Sigmoid colon (tissue), 7 donors: Measurements from ENCODE around the gene ELF5. TPM values are rescaled to one million over a fixed set of nuclear protein-coding genes. Genes with fewer than 3 reads are reported as not detected.

Experiments used
- DNase-seq: peaks from one replicate; pipeline ENCODE4 v3.0.0-alpha.2; 2019
- H3K27ac ChIP-seq, 4 donors: fragments of 200-600 bp; sonication (generic); one replicate each; pipeline ENCODE4 v1.5.1; 2016 to 2019; ENCODE audit warnings: mild to moderate bottlenecking in 1 of 4
- H3K27me3 ChIP-seq, 3 donors: fragments of 200-600 bp; sonication (generic); one replicate each; pipeline ENCODE4 v1.5.1; 2019; ENCODE audit warnings: mild to moderate bottlenecking in 1 of 3
- H3K36me3 ChIP-seq, 4 donors: fragments of 200-600 bp; sonication (generic); one replicate each; pipeline ENCODE4 v1.5.1; 2016 to 2019
- H3K4me1 ChIP-seq, 4 donors: fragments of 200-600 bp; sonication (generic); one replicate each; pipeline ENCODE4 v1.5.1; 2017 to 2019
- H3K4me3 ChIP-seq, 4 donors: fragments of 200-600 bp; sonication (generic); one replicate each; pipeline ENCODE4 v1.5.1; 2017 to 2019; ENCODE audit warnings: mild to moderate bottlenecking in 2 of 4, moderate library complexity in 1 of 4
- H3K9me3 ChIP-seq, 4 donors: fragments of 200-600 bp in 3 of 4; sonication (generic) in 3 of 4; one replicate each; pipeline versions ENCODE4 v1.5.1 to v1.6.1; 2013 to 2019
- EP300 ChIP-seq, 4 donors: sonication (generic); formaldehyde crosslinking; IDR thresholded peaks; one replicate each; pipeline ENCODE4 v1.6.1; 2017; ENCODE audit warnings: antibody characterized with exemption in 4 of 4
- POLR2A ChIP-seq, 2 donors: fragments of 450-650 bp; IDR thresholded peaks; one replicate each; pipeline ENCODE4 v1.6.1; 2016; ENCODE audit warnings: antibody characterized with exemption in 2 of 2, mild to moderate bottlenecking in 2 of 2, moderate library complexity in 2 of 2
- POLR2AphosphoS5 ChIP-seq, 4 donors: sonication (generic); formaldehyde crosslinking; IDR thresholded peaks; one replicate each; pipeline ENCODE4 v1.6.1; 2017; ENCODE audit warnings: antibody characterized with exemption in 4 of 4
- WGBS, 2 donors: extraction: QIAGEN DNeasy Blood & Tissue Kit; methylation state at CpG; one replicate each; pipeline ENCODE4 v1.1.7; 2013; 5-methylcytosine and 5-hydroxymethylcytosine counted together
- intact Hi-C: fragments of 100-400 bp; cut with DNase I; formaldehyde crosslinking; loops from one replicate; pipeline ENCODE4 v1.15.1; 2023
- polyA plus RNA-seq, 3 donors: library from polyadenylated mRNA; stranded (reverse); fragments of 200-250 nt; gene quantifications; one replicate each; pipeline ENCODE4 v1.2.3, GENCODE V29; 2013
- total RNA-seq, 4 donors: library from RNA; depleted of rRNA; stranded (reverse); fragments of >200 nt; gene quantifications; one replicate each; pipeline ENCODE4 v1.1.0, GENCODE V29; 2016
- TF ChIP-seq, protein P1 (sequence below), 4 experiments: fragments of 450-650 bp in 3 of 4; fragments of 200-600 bp in 1 of 4; IDR thresholded peaks; one replicate each; pipeline ENCODE4 v1.5.1; 2016 to 2019; ENCODE audit warnings: antibody characterized with exemption in 4 of 4, mild to moderate bottlenecking in 3 of 4, moderate library complexity in 2 of 4
- donor health status: healthy with polysubstance abuse.
- donor health status: Bipolar disorder and iron deficiency.
- donor health status: healthy.

Gene ELF5
- total and polyA plus RNA-seq, 7 donors = not detected

DNA sequence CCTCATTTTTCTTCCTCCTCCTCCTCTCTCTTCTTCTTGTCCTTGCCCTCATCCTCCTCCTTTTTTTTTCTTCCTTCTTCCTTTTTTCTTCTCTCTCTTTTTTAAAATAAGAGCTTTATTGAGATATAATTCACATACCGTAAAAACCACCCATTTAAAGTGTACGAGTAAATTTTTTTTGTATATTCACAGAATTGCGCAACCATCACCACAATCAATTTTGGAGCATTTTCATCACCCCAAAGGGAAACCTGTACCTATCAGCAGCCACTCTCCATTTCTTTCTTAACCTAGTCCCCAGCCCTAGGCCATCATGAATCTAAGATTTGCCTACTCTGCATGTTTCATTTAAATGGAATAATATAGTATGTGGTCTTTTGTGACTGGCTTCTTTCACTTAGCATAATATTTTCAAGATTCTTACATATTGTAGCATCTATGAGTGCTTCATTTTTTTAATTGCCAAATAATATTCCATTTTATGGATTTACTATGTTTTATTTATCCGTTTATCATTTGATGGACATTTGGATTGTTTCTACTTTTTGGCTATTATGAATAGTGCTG lies 39.9 kb downstream of the ELF5 start:
- DNase-seq = no peak
- H3K36me3 ChIP-seq = peaks cover 19 to 47% (median 33%) of the 10 kb centered on the region in 4 donors
- no peak overlapping the region for H3K4me3 ChIP-seq
- TF ChIP-seq POLR2A (IDR thresholded peaks at IDR 0.05) (no peak), EP300 (IDR thresholded peaks at IDR 0.05) (no peak), POLR2AphosphoS5 (IDR thresholded peaks at IDR 0.05) (no peak)
- TF ChIP-seq, protein P1, sequence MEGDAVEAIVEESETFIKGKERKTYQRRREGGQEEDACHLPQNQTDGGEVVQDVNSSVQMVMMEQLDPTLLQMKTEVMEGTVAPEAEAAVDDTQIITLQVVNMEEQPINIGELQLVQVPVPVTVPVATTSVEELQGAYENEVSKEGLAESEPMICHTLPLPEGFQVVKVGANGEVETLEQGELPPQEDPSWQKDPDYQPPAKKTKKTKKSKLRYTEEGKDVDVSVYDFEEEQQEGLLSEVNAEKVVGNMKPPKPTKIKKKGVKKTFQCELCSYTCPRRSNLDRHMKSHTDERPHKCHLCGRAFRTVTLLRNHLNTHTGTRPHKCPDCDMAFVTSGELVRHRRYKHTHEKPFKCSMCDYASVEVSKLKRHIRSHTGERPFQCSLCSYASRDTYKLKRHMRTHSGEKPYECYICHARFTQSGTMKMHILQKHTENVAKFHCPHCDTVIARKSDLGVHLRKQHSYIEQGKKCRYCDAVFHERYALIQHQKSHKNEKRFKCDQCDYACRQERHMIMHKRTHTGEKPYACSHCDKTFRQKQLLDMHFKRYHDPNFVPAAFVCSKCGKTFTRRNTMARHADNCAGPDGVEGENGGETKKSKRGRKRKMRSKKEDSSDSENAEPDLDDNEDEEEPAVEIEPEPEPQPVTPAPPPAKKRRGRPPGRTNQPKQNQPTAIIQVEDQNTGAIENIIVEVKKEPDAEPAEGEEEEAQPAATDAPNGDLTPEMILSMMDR (IDR thresholded peaks at IDR 0.05) = no peak
- H3K27me3 ChIP-seq = no peaks in the 10 kb centered on the region
- H3K4me1 ChIP-seq = no peaks in the 10 kb centered on the region
- no peak overlapping the region for H3K27ac ChIP-seq
- H3K9me3 ChIP-seq = no peaks in the 10 kb centered on the region
- intact Hi-C loops = no loop called here
- 91 to 95% methylated on average over 4 of the region's 4 CpGs for WGBS, 2 donors

DNA sequence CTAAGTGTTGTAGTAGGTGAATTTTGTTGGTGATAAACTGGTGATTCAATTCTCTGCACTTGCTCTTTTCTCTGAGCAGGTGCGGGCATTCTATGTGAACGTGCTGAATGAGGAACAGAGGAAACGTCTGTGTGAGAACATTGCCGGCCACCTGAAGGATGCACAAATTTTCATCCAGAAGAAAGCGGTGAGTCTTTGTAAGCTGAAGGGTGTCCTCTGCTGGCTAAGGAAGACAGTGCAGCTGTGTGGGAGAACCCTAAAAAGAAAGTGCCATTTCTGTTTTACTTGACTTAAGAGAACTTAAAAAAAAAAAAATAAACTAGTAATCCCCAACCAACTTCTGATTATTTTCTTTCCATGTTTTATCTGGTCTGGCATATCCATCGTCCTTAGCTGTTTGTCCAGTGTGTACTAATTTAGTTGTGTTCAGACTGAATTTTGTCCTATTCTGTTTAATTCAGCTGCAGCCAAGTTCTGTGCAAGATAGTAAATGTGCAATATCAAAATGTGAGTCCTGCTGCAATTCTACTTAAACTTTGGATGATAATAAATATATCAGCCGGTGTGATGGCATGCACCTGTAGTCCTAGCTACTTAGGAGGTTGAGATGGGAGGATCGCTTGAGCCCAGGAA lies 45.3 kb downstream of the ELF5 start:
- DNase-seq = no peak
- Histone ChIP-seq H3K27ac (no peak overlapping the region), H3K4me3 (no peak overlapping the region), H3K9me3 (peaks cover 0 to 8% (median 4%) of the 10 kb centered on the region in 4 donors), H3K27me3 (no peaks in the 10 kb centered on the region), H3K4me1 (no peaks in the 10 kb centered on the region), H3K36me3 (peaks cover 47 to 95% (median 66%) of the 10 kb centered on the region in 4 donors)
- intact Hi-C loops = no loop called here
- TF ChIP-seq, protein P1 (IDR thresholded peaks at IDR 0.05) = peak in 2 of 4 experiments; percentile 13 to 15
- TF ChIP-seq POLR2AphosphoS5 (IDR thresholded peaks at IDR 0.05) = no peak
- 75 to 80% methylated on average over 8 of the region's 8 CpGs for WGBS, 2 donors

DNA sequence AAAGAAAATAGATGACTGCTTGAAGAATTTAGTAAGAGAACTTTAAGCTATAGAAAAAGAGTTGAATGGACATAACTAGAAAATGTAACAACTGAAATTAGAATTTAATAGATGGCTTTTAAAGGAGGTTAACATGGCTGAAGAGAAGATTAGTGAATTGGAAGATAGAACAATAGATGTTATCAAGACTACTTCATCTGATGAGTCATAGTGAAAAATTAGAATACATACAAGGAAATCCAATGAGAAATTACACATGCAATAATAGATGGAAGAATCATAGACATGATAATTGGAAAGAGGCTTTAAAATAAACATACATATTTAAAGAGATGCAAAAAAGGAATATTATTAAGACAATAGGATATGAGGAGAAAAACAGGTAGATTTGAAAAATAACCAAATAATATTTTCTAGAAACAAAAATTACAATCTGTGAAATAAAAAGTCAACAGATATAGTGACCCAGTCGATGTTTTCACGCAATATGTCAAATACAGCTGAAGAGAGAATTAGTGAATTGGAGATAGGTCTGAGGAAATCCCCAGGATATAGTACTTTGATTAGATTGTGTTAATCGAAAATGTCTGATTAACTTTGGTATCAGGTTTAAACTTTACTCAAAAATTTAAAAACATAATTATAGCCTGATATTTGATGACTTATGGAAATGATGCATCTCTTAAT lies 46.6 kb downstream of the ELF5 start:
- TF ChIP-seq, protein P1 (IDR thresholded peaks at IDR 0.05) = no peak
- TF ChIP-seq POLR2A (IDR thresholded peaks at IDR 0.05) = no peak
- no peak for TF ChIP-seq POLR2AphosphoS5 (IDR thresholded peaks at IDR 0.05)
- TF ChIP-seq EP300 (IDR thresholded peaks at IDR 0.05) = no peak
- no peaks in the 10 kb centered on the region for H3K27me3 ChIP-seq
- H3K9me3 ChIP-seq = peaks cover 0 to 8% (median 4%) of the 10 kb centered on the region in 4 donors
- no peak overlapping the region for H3K4me3 ChIP-seq
- intact Hi-C loops = no loop called here
- H3K27ac ChIP-seq = no peak overlapping the region
- 98 to 100% methylated on average over 3 of the region's 3 CpGs for WGBS, 2 donors
- no peaks in the 10 kb centered on the region for H3K4me1 ChIP-seq
- peaks cover 55 to 95% (median 69%) of the 10 kb centered on the region in 4 donors for H3K36me3 ChIP-seq
- DNase-seq = no peak

DNA sequence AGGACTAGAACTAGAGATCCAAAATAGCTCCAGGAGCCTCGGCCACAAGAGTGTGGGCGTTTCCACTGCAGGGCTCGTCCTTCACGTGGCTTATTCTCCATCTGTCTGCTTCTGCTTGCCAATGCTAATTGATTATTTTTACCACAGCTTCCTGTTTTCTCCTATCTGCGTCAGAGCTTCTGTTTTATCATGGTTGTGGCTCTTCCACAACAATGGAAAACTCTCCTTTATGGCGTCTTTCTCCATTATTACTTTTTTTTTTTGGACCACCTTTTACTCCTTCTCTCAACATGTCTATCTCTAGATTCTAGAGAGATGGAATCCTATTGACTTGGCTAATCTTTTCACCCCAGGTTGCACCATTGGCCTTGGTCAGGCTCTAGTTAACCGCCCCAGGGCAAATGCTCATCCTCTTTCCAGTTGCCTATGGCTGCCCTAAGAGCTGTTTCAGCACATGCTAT lies 49.0 kb downstream of the ELF5 start:
- no peaks in the 10 kb centered on the region for H3K27me3 ChIP-seq
- no peak overlapping the region for H3K27ac ChIP-seq
- TF ChIP-seq, protein P1 (IDR thresholded peaks at IDR 0.05) = no peak
- TF ChIP-seq POLR2AphosphoS5 (IDR thresholded peaks at IDR 0.05) (no peak), POLR2A (IDR thresholded peaks at IDR 0.05) (no peak), EP300 (IDR thresholded peaks at IDR 0.05) (no peak)
- intact Hi-C loops = no loop called here
- WGBS, 2 donors = 71 to 87% methylated on average over 7 of the region's 7 CpGs
- H3K36me3 ChIP-seq = peaks cover 49 to 94% (median 61%) of the 10 kb centered on the region in 4 donors
- no peak overlapping the region for H3K4me3 ChIP-seq
- no peak for DNase-seq
- H3K9me3 ChIP-seq = peaks cover 0 to 8% (median 4%) of the 10 kb centered on the region in 4 donors
- no peaks in the 10 kb centered on the region for H3K4me1 ChIP-seq
